GM23248 (cell line): ENCODE measurements around the gene ITGB3BP. TPM values are rescaled to one million over a fixed set of nuclear protein-coding genes. Genes with fewer than 3 reads are reported as not detected.

Source experiments
- DNase-seq: peaks from one replicate; pipeline ENCODE4 v3.0.0-alpha.2; 2015
- H2AFZ ChIP-seq: fragments of 200-600 bp; sonication (generic); 2 replicates; pipeline ENCODE4 v1.6.1; 2016; ENCODE audit warnings: antibody characterized with exemption
- H3F3A ChIP-seq: fragments of 200-600 bp; sonication (generic); 2 replicates; pipeline ENCODE4 v1.6.1; 2016; ENCODE audit warnings: mild to moderate bottlenecking, antibody characterized with exemption, mixed run types; ENCODE audit not compliant: insufficient read depth
- H3K27ac ChIP-seq: fragments of 200-600 bp; sonication (generic); 2 replicates; pipeline ENCODE4 v1.5.1; 2016; ENCODE audit warnings: mild to moderate bottlenecking
- H3K27me3 ChIP-seq: fragments of 200-600 bp; sonication (generic); replicated peaks from 2 replicates; pipeline ENCODE4 v1.6.1; 2016; ENCODE audit warnings: mild to moderate bottlenecking; ENCODE audit not compliant: insufficient read depth
- H3K36me3 ChIP-seq: fragments of 200-600 bp; sonication (generic); 2 replicates; pipeline ENCODE4 v1.6.1; 2016; ENCODE audit warnings: low read depth, mild to moderate bottlenecking
- H3K4me1 ChIP-seq: fragments of 200-600 bp; sonication (generic); 2 replicates; pipeline ENCODE4 v1.6.1; 2016; ENCODE audit warnings: mild to moderate bottlenecking; ENCODE audit not compliant: insufficient read depth
- H3K4me2 ChIP-seq: fragments of 200-600 bp; sonication (generic); one replicate; pipeline ENCODE4 v1.6.1; 2016; ENCODE audit warnings: mild to moderate bottlenecking; ENCODE audit not compliant: unreplicated experiment
- H3K4me3 ChIP-seq: fragments of 200-600 bp; sonication (generic); 2 replicates; pipeline ENCODE4 v1.5.1; 2016; ENCODE audit warnings: mild to moderate bottlenecking
- H3K79me2 ChIP-seq: fragments of 200-600 bp; sonication (generic); 2 replicates; pipeline ENCODE4 v1.6.1; 2016; ENCODE audit warnings: mild to moderate bottlenecking; ENCODE audit not compliant: insufficient read depth
- H3K9ac ChIP-seq: fragments of 200-600 bp; sonication (generic); 2 replicates; pipeline ENCODE4 v1.6.1; 2016; ENCODE audit warnings: mild to moderate bottlenecking
- H3K9me2 ChIP-seq: fragments of 200-600 bp; sonication (generic); 2 replicates; pipeline ENCODE4 v1.6.1; 2016; ENCODE audit warnings: mixed run types, mild to moderate bottlenecking, moderate library complexity; ENCODE audit not compliant: insufficient read depth
- H3K9me3 ChIP-seq: fragments of 200-600 bp; sonication (generic); one replicate; pipeline ENCODE4 v1.6.1; 2017; ENCODE audit warnings: low read depth
- H4K20me1 ChIP-seq: fragments of 200-600 bp; sonication (generic); 2 replicates; pipeline ENCODE4 v1.6.0; 2016; ENCODE audit not compliant: insufficient read depth
- EZH2 ChIP-seq: fragments of 200-600 bp; sonication (generic); IDR thresholded peaks from 2 replicates; pipeline ENCODE4 v1.6.1; 2018; ENCODE audit warnings: antibody characterized with exemption, mild to moderate bottlenecking; ENCODE audit not compliant: insufficient read depth, poor library complexity, severe bottlenecking
- EZH2phosphoT487 ChIP-seq: fragments of 200-600 bp; sonication (generic); IDR thresholded peaks from 2 replicates; pipeline ENCODE4 v1.6.1; 2018; ENCODE audit warnings: antibody characterized with exemption, moderate library complexity, mild to moderate bottlenecking, low read depth; ENCODE audit not compliant: insufficient read depth
- WGBS, 2 experiments: methylation state at CpG; one replicate each; pipeline ENCODE4 v1.1.6; 2015 to 2017; ENCODE audit warnings: low lambda C conversion rate in 2 of 2, low coverage in 1 of 2; ENCODE audit errors: missing lambda C conversion rate in 2 of 2; 5-methylcytosine and 5-hydroxymethylcytosine counted together
- in situ Hi-C: fragments of 300-500 bp; cut with MboI; formaldehyde crosslinking; loops from 2 replicates; pipeline ENCODE4 v1.15.0; 2020
- polyA plus RNA-seq: library from polyadenylated mRNA; unstranded; fragments of >200 nt; fragmentation: Nextera tagmentation; extraction: Ambion mirVana; gene quantifications from 2 replicates; pipeline ENCODE4 v1.2.1, GENCODE V29; 2016
- total RNA-seq: library from RNA; depleted of rRNA; stranded (reverse); fragments of >200 nt; shearing (Covaris generic); gene quantifications from 2 replicates; pipeline ENCODE4 v1.2.3, GENCODE V29; 2014

Gene ITGB3BP
- total and polyA plus RNA-seq, 2 experiments from 2014 or later, result 10.3 to 26.1 TPM

GRCh38 chr1:63453232-63453631 is 69.8 kb downstream of the ITGB3BP start:
- H3K4me1 ChIP-seq, result peaks cover 8% of the 10 kb centered on the region
- no peak overlapping the region for H3K4me2 ChIP-seq
- H3K9me2 ChIP-seq, result no peaks in the 10 kb centered on the region
- no peaks in the 10 kb centered on the region for H3K79me2 ChIP-seq
- 96 to 98% methylated on average over 2 of the region's 2 CpGs for WGBS, 2 experiments
- TF ChIP-seq EZH2phosphoT487 (no peak), EZH2 (no peak)
- no peak overlapping the region for H3K27ac ChIP-seq
- H2AFZ ChIP-seq, result no peak overlapping the region
- no peaks in the 10 kb centered on the region for H3K27me3 ChIP-seq
- no peaks in the 10 kb centered on the region for H3K9me3 ChIP-seq
- no peak for DNase-seq
- H3K36me3 ChIP-seq, result no peaks in the 10 kb centered on the region
- H3F3A ChIP-seq, result no peaks in the 10 kb centered on the region
- in situ Hi-C loops, result no loop called here
- H3K9ac ChIP-seq, result no peak overlapping the region
- no peak overlapping the region for H3K4me3 ChIP-seq
- H4K20me1 ChIP-seq, result no peaks in the 10 kb centered on the region

- in situ Hi-C loops, result no loop called here
- Histone ChIP-seq H2AFZ (no peak overlapping the region), H3K9ac (no peak overlapping the region), H3F3A (no peaks in the 10 kb centered on the region), H3K27me3 (no peaks in the 10 kb centered on the region), H3K9me2 (no peaks in the 10 kb centered on the region), H3K4me1 (peaks cover 8% of the 10 kb centered on the region), H3K4me3 (no peak overlapping the region), H4K20me1 (no peaks in the 10 kb centered on the region), H3K9me3 (no peaks in the 10 kb centered on the region), H3K36me3 (no peaks in the 10 kb centered on the region), H3K27ac (no peak overlapping the region), H3K79me2 (no peaks in the 10 kb centered on the region), H3K4me2 (no peak overlapping the region)
- 94 to 100% methylated on average over 1 of the region's 1 CpG for WGBS, 2 experiments
- no peak for DNase-seq
- TF ChIP-seq EZH2, result no peak
- no peak for TF ChIP-seq EZH2phosphoT487
These were observed 72.6 kb downstream of the ITGB3BP start for GRCh38 chr1:63450416-63450815.

GRCh38 chr1:63448731-63449246 is 74.2 kb downstream of the ITGB3BP start:
- H3K9me2 ChIP-seq, result no peaks in the 10 kb centered on the region
- no peak overlapping the region for H3K4me2 ChIP-seq
- no peak overlapping the region for H2AFZ ChIP-seq
- no peaks in the 10 kb centered on the region for H3K36me3 ChIP-seq
- no peak overlapping the region for H3K4me3 ChIP-seq
- no peaks in the 10 kb centered on the region for H3F3A ChIP-seq
- H4K20me1 ChIP-seq, result no peaks in the 10 kb centered on the region
- WGBS, 2 experiments, result 46 to 54% methylated on average over 3 of the region's 3 CpGs
- no peaks in the 10 kb centered on the region for H3K9me3 ChIP-seq
- no peak for TF ChIP-seq EZH2phosphoT487
- no peak for TF ChIP-seq EZH2
- H3K79me2 ChIP-seq, result no peaks in the 10 kb centered on the region
- DNase-seq, result peak; percentile 71
- H3K9ac ChIP-seq, result no peak overlapping the region
- no peaks in the 10 kb centered on the region for H3K27me3 ChIP-seq
- in situ Hi-C loops, result no loop called here
- H3K4me1 ChIP-seq, result peaks cover 8% of the 10 kb centered on the region
- H3K27ac ChIP-seq, result no peak overlapping the region

GRCh38 chr1:63442141-63442475 is 80.9 kb downstream of the ITGB3BP start:
- Histone ChIP-seq H2AFZ (no peak overlapping the region), H3K27me3 (no peaks in the 10 kb centered on the region), H3K79me2 (no peaks in the 10 kb centered on the region), H3K9me3 (no peaks in the 10 kb centered on the region), H3K4me2 (no peak overlapping the region), H3F3A (no peaks in the 10 kb centered on the region), H4K20me1 (no peaks in the 10 kb centered on the region), H3K36me3 (no peaks in the 10 kb centered on the region), H3K9ac (no peak overlapping the region), H3K4me3 (no peak overlapping the region), H3K27ac (no peak overlapping the region), H3K9me2 (no peaks in the 10 kb centered on the region), H3K4me1 (0 out of 2 replicates have a peak, but pooled peaks cover 3% of the 10 kb centered on the region)
- peak; percentile 23 for DNase-seq
- in situ Hi-C loops, result no loop called here
- no peak for TF ChIP-seq EZH2
- TF ChIP-seq EZH2phosphoT487, result no peak

- H3K36me3 ChIP-seq, result peaks cover 8% of the 10 kb centered on the region; the same call in 1 of the 2 replicates
- no peak overlapping the region for H3K4me2 ChIP-seq
- H3K9me2 ChIP-seq, result no peaks in the 10 kb centered on the region
- H3K27me3 ChIP-seq, result no peaks in the 10 kb centered on the region
- WGBS, 2 experiments, result 54 to 60% methylated on average over 4 of the region's 4 CpGs
- peak; percentile 4 for DNase-seq
- no peaks in the 10 kb centered on the region for H3K9me3 ChIP-seq
- H2AFZ ChIP-seq, result no peak overlapping the region
- H3K9ac ChIP-seq, result no peak overlapping the region
- H3F3A ChIP-seq, result no peaks in the 10 kb centered on the region
- H3K4me1 ChIP-seq, result no peaks in the 10 kb centered on the region
- TF ChIP-seq EZH2 (no peak), EZH2phosphoT487 (no peak)
- H3K79me2 ChIP-seq, result no peaks in the 10 kb centered on the region
- H4K20me1 ChIP-seq, result no peaks in the 10 kb centered on the region
- no peak overlapping the region for H3K27ac ChIP-seq
- H3K4me3 ChIP-seq, result no peak overlapping the region
- in situ Hi-C loops, result no loop called here
These were observed 87.9 kb downstream of the ITGB3BP start for GRCh38 chr1:63435161-63435560.
